Lower leg skin (tissue), 4 donors: Measurements from ENCODE around the gene LDLRAD3. TPM values are rescaled to one million over a fixed set of nuclear protein-coding genes. Genes with fewer than 3 reads are reported as not detected.

Experiments
- DNase-seq, 2 donors: peaks; one replicate each; pipeline ENCODE4 v3.0.0-alpha.2; 2019; ENCODE audit warnings: low spot score in 2 of 2
- H3K4me3 ChIP-seq: fragments of 200-600 bp; sonication (generic); 2 replicates; pipeline ENCODE4 v1.5.1; 2017; ENCODE audit warnings: mild to moderate bottlenecking, low read depth; ENCODE audit not compliant: poor library complexity, severe bottlenecking
- POLR2A ChIP-seq, 2 donors: fragments of 450-650 bp; IDR thresholded peaks; one replicate each; pipeline ENCODE4 v1.6.1; 2016 to 2017; ENCODE audit warnings: antibody characterized with exemption in 2 of 2, mild to moderate bottlenecking in 1 of 2, moderate library complexity in 1 of 2
- WGBS, 2 donors: methylation state at CpG; one replicate each; pipeline ENCODE4 v1.1.5; 2018; 5-methylcytosine and 5-hydroxymethylcytosine counted together
- intact Hi-C: fragments of 100-400 bp; cut with DNase I; formaldehyde crosslinking; loops from one replicate; pipeline ENCODE4 v1.15.0; 2023; ENCODE audit warnings: low total_unique reads
- total RNA-seq, 4 donors: library from RNA; depleted of rRNA; stranded (reverse); fragments of >200 nt; gene quantifications; one replicate each; pipeline ENCODE4 v1.1.0, GENCODE V29; 2016
- TF ChIP-seq, protein P1 (sequence below), 3 donors: fragments of 450-650 bp; IDR thresholded peaks; one replicate each; pipeline ENCODE4 v1.5.1; 2016; ENCODE audit warnings: antibody characterized with exemption in 3 of 3, mild to moderate bottlenecking in 3 of 3, moderate library complexity in 2 of 3

Gene LDLRAD3
- total RNA-seq, 4 donors from 2014 or later: 18.6 to 42.6 (median 25.5) TPM

DNA sequence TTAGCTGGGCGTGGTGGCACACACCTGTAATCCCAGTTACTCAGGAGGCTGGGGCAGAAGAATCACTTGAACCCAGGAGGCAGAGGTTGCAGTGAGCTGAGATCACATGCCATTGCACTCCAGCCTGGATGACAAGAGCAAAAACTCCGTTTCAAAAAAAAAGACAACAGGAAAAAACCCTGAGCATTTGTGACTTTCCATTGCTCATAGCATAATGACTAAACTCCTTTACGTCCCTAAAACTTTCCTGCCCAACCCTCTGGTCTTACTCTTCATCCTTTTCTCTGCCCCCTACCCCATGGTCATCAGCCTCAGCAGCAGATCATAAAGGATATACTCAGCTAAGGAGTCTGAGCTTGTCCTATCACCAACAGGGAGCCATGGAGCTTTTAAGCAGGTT lies 6.8 kb upstream of the LDLRAD3 start:
- no peak for DNase-seq
- WGBS, 2 donors: 56 to 59% methylated on average over 3 of the region's 3 CpGs
- intact Hi-C loops: no loop called here
- TF ChIP-seq, protein P1, sequence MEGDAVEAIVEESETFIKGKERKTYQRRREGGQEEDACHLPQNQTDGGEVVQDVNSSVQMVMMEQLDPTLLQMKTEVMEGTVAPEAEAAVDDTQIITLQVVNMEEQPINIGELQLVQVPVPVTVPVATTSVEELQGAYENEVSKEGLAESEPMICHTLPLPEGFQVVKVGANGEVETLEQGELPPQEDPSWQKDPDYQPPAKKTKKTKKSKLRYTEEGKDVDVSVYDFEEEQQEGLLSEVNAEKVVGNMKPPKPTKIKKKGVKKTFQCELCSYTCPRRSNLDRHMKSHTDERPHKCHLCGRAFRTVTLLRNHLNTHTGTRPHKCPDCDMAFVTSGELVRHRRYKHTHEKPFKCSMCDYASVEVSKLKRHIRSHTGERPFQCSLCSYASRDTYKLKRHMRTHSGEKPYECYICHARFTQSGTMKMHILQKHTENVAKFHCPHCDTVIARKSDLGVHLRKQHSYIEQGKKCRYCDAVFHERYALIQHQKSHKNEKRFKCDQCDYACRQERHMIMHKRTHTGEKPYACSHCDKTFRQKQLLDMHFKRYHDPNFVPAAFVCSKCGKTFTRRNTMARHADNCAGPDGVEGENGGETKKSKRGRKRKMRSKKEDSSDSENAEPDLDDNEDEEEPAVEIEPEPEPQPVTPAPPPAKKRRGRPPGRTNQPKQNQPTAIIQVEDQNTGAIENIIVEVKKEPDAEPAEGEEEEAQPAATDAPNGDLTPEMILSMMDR (IDR thresholded peaks at IDR 0.05): no peak
- TF ChIP-seq POLR2A (IDR thresholded peaks at IDR 0.05): no peak
- H3K4me3 ChIP-seq: no peak overlapping the region

DNA sequence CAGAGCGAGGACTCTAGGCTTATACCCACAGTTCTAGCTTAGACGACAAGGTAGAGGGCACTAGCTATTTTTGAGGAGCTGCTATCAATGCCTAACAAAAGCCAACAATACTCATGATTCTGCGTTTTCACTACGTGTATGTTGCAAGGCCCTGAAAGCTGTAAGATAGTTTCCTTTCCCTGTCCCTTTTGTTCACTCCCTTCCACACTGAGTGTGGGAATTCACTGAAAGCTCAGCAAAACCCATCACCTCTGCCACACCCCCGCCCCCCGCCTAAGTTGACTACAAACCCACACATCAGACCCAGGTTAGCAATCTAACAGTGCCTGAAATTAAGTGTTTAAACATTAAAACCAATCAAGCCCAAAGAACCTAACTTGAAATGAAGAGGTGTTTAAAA lies 6.2 kb upstream of the LDLRAD3 start:
- intact Hi-C loops: no loop called here

DNA sequence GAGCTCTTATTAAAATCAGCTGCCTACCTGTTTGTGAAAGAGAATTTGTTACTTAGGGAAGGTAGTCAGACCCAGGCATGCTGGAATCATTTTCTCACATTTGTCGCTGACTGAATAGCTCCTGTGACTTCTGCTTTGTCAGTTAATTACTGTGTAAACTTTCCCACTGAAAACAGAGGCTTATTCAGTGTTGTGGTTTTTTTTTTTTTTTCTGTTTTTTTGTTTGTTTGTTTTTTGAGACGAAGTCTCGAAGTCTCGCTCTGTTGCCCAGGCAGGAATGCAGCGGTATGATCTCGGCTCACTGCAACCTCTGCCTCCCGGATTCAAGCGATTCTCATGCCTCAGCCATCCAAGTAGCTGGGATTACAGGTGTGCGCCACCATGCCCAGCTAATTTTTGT lies 5.6 kb upstream of the LDLRAD3 start:
- no peak overlapping the region for H3K4me3 ChIP-seq
- TF ChIP-seq, protein P1 (IDR thresholded peaks at IDR 0.05): no peak
- no peak for TF ChIP-seq POLR2A (IDR thresholded peaks at IDR 0.05)
- no peak for DNase-seq
- intact Hi-C loops: no loop called here
- 86 to 91% methylated on average over 9 of the region's 9 CpGs for WGBS, 2 donors

More for the DNA sequence above, 6.2 kb upstream of the LDLRAD3 start:
- no peak for DNase-seq
- no peak overlapping the region for H3K4me3 ChIP-seq
- TF ChIP-seq, protein P1 (IDR thresholded peaks at IDR 0.05): no peak
- TF ChIP-seq POLR2A (IDR thresholded peaks at IDR 0.05): no peak
- 87 to 90% methylated on average over 6 of the region's 6 CpGs for WGBS, 2 donors

DNA sequence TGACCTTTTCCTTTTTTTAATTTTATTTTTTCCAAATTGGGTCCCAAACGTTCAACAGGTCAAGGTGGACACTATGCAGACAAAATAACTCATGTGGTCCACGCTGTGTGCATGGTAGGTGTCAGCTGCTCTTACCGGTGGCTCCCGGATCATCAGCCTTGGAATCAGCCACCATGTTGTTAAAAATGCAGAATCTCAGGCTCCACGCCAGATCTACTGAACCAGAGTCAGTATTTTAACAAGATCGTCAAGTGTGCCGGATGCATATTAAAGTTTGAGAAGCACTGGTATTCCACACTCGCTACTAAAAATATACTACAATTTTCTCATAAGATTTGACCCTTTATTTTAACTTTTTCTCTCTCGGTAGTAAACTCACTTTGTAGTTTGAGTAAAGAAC lies 553 bp upstream of the LDLRAD3 start:
- TF ChIP-seq, protein P1 (IDR thresholded peaks at IDR 0.05): no peak
- no peak for TF ChIP-seq POLR2A (IDR thresholded peaks at IDR 0.05)
- 24 to 36% methylated on average over 9 of the region's 9 CpGs for WGBS, 2 donors
- intact Hi-C loops: no loop called here
- no peak for DNase-seq
- no peak overlapping the region for H3K4me3 ChIP-seq

DNA sequence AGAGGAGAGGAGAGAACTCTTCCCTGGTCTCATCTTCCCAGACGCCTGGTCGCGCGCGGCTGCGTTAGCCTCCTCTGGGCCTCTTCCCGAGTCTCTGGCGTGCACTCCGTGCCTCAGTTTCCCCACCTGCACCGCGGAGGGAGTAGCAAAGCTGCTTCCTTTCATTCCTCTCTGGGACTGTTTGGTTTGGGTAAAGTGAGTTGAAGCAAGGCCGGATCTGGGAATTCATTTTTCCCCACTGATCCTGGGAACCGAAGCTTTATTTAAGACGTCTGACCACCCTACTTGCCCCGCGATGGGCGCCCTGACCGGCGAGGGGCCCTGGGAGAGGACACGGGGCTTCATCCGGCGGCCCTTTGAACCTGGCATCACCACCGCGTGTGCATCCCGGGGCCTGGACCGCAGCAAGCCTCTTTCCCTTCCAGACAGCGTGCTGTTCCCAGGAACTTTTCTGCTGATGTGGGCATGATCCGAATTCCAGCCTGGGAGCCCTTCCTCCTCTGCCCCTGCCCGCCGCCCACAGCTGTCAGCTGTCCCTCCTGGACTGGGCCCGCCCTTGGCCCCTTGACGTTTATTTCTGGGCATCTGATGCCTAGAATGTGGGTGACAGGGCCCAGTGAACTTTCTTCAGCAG lies 758 bp downstream of the LDLRAD3 start:
- intact Hi-C loops: no loop called here
- TF ChIP-seq, protein P1 (IDR thresholded peaks at IDR 0.05): no peak
- no peak for TF ChIP-seq POLR2A (IDR thresholded peaks at IDR 0.05)
- 7 to 14% methylated on average over 32 of the region's 32 CpGs for WGBS, 2 donors
- no peak for DNase-seq
- peak overlapping the region; percentile 53 for H3K4me3 ChIP-seq

DNA sequence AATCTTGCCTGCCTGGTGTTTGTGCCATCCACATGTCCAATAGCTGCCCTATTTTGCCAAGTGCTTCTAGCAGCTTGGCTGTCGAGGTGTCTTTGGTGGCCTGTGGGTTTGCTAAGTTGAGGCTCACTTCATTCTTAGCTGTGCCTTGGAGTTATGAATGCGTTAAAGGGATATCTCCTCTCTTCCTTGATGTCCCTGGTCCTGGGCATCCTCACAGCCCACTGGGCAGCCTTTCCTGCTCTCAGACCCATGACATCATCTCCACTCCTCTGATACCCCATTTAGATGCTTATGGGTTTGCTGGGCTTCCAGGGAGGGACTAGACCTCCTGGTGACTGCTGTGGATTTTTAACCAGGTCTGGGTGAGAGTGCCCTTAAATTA lies 1.3 kb downstream of the LDLRAD3 start:
- TF ChIP-seq POLR2A (IDR thresholded peaks at IDR 0.05): no peak
- TF ChIP-seq, protein P1 (IDR thresholded peaks at IDR 0.05): no peak
- H3K4me3 ChIP-seq: no peak overlapping the region
- 42 to 44% methylated on average over 2 of the region's 2 CpGs for WGBS, 2 donors
- intact Hi-C loops: no loop called here
- no peak for DNase-seq
